HepG2 (cell line): ENCODE measurements around the gene MADD. TPM values are rescaled to one million over a fixed set of nuclear protein-coding genes. Genes with fewer than 3 reads are reported as not detected.
A peak's percentile ranks its signal among the peaks of the same experiment; 100 is the strongest.

Experiments used
- ATAC-seq: fragments of 200-7000 bp; cut with Tn5 transposase; 3 replicates; pipeline ENCODE4 v1.9.1; 2020; ENCODE audit warnings: mild to moderate bottlenecking, moderate library complexity
- BruUV-seq: library from RNA; stranded (reverse); fragments of 400-500 nt; replicated peaks from 2 replicates; lab custom pipeline; 2021; lab: Mats Ljungman, UMichigan
- CTCF ChIA-PET: fragments of 300-600 bp; formaldehyde crosslinking; extraction: SDS; loops from one replicate; lab custom pipeline; 2021; ENCODE audit warnings: low total read pairs, inconsistent platforms, low intra/inter-chr PET ratio; lab: Yijun Ruan, JAX
- POLR2A ChIA-PET: fragments of 350-600 bp; sonication (Branson Sonifier 250); formaldehyde crosslinking; loops from one replicate; lab custom pipeline; 2020; ENCODE audit warnings: antibody characterized with exemption, inconsistent platforms; lab: Yijun Ruan, JAX
- DNase-seq: peaks from one replicate; pipeline ENCODE4 v3.0.0-alpha.2; 2015; ENCODE audit warnings: low spot score
- FAIRE-seq: peaks from 3 replicates; lab custom pipeline; 2011; peaks lifted over from hg19 to GRCh38; lab: Jason Lieb, UNC
- H2AFZ ChIP-seq: one replicate; pipeline ENCODE4 v1.6.1; 2011; ENCODE audit warnings: low read length, inconsistent platforms
- H3K27ac ChIP-seq: fragments of 300-600 bp; 3 replicates; pipeline ENCODE4 v1.8.0; 2011; ENCODE audit warnings: mixed run types, mild to moderate bottlenecking, mixed read lengths, low read length, inconsistent platforms; ENCODE audit not compliant: insufficient read depth; ENCODE audit errors: extremely low read length
- H3K27me3 ChIP-seq, 2 experiments: fragments of 200-600 bp in 1 of 2; 2 replicates in 1 of 2; 3 replicates in 1 of 2; pipeline versions ENCODE4 v1.6.0 to v1.8.0; 2011; ENCODE audit warnings: low read length in 2 of 2, mild to moderate bottlenecking in 2 of 2, moderate library complexity in 2 of 2, inconsistent platforms in 1 of 2; ENCODE audit not compliant: insufficient read depth in 2 of 2, control insufficient read depth in 1 of 2
- H3K36me3 ChIP-seq, 2 experiments: fragments of 200-600 bp in 1 of 2; replicated peaks in 1 of 2; 2 replicates in 1 of 2; 3 replicates in 1 of 2; pipeline versions ENCODE4 v1.5.1 to v1.8.0; 2011; ENCODE audit warnings: low read length in 2 of 2, inconsistent platforms in 1 of 2; ENCODE audit not compliant: insufficient read depth in 2 of 2, control insufficient read depth in 1 of 2
- H3K4me1 ChIP-seq: 2 replicates; pipeline ENCODE4 v1.5.1; 2012; ENCODE audit warnings: low read length, inconsistent platforms; ENCODE audit not compliant: insufficient read depth
- H3K4me2 ChIP-seq: 2 replicates; pipeline ENCODE4 v1.6.0; 2011; ENCODE audit warnings: low read depth, low read length, inconsistent platforms
- H3K4me3 ChIP-seq, 3 experiments: fragments of 200-600 bp in 1 of 3; sonication (generic), shearing (Covaris generic) in 1 of 3; replicated peaks in 1 of 3; 2 replicates each; pipeline ENCODE4 v1.5.1; 2011 to 2016; ENCODE audit warnings: low read length in 3 of 3, inconsistent platforms in 2 of 3, low read depth in 2 of 3, mild to moderate bottlenecking in 2 of 3, control low read depth in 1 of 3, mixed read lengths in 1 of 3; ENCODE audit not compliant: insufficient read depth in 1 of 3
- H3K79me2 ChIP-seq: one replicate; pipeline ENCODE4 v1.6.1; 2011; ENCODE audit warnings: low read length, inconsistent platforms; ENCODE audit not compliant: insufficient read depth
- H3K9ac ChIP-seq: 2 replicates; pipeline ENCODE4 v1.6.0; 2011; ENCODE audit warnings: mild to moderate bottlenecking, low read depth, low read length, inconsistent platforms; ENCODE audit not compliant: insufficient read depth
- H3K9me3 ChIP-seq: 2 replicates; pipeline ENCODE4 v1.5.1; 2012; ENCODE audit warnings: mild to moderate bottlenecking, low read length
- H4K20me1 ChIP-seq: 2 replicates; pipeline ENCODE4 v1.6.0; 2011; ENCODE audit warnings: inconsistent platforms, mild to moderate bottlenecking, low read length, moderate library complexity; ENCODE audit not compliant: insufficient read depth
- AGO2 ChIP-seq: fragments of 200-400 bp; formaldehyde crosslinking; optimal IDR thresholded peaks from 2 replicates; pipeline ENCODE3; 2017; ENCODE audit warnings: mild to moderate bottlenecking, low read depth, low read length, moderate library complexity
- ATF7 ChIP-seq, 2 experiments: fragments of 450-650 bp in 1 of 2; sonication (generic) in 1 of 2; formaldehyde crosslinking in 1 of 2; IDR thresholded peaks; 2 replicates each; pipeline versions ENCODE4 v1.4.0 to v1.6.1; 2016 to 2020; ENCODE audit warnings: antibody characterized with exemption in 1 of 2, mild to moderate bottlenecking in 1 of 2, missing genetic modification reagents in 1 of 2
- FOXP1 ChIP-seq, 2 experiments: fragments of 450-650 bp in 1 of 2; IDR thresholded peaks; 2 replicates each; pipeline ENCODE4 v1.6.1; 2017 to 2018; ENCODE audit warnings: antibody characterized with exemption in 1 of 2
- HNRNPL ChIP-seq: fragments of 200-400 bp; formaldehyde crosslinking; IDR thresholded peaks from 2 replicates; pipeline ENCODE4 v1.6.1; 2017; ENCODE audit warnings: mild to moderate bottlenecking, low read depth, low read length
- MED13 ChIP-seq: sonication (generic); formaldehyde crosslinking; IDR thresholded peaks from 2 replicates; pipeline ENCODE4 v1.5.0; 2020; ENCODE audit warnings: missing genetic modification reagents
- PCBP1 ChIP-seq: fragments of 200-400 bp; formaldehyde crosslinking; IDR thresholded peaks from 2 replicates; pipeline ENCODE4 v1.6.1; 2017; ENCODE audit warnings: mild to moderate bottlenecking, low read depth, low read length, borderline replicate concordance
- RBM22 ChIP-seq: fragments of 200-400 bp; formaldehyde crosslinking; optimal IDR thresholded peaks from 2 replicates; pipeline ENCODE3; 2017; ENCODE audit warnings: mild to moderate bottlenecking, low read length, moderate library complexity
- ZFP90 ChIP-seq: sonication (generic); formaldehyde crosslinking; IDR thresholded peaks from 2 replicates; pipeline ENCODE4 v1.8.0; 2022; ENCODE audit warnings: missing genetic modification reagents, mild to moderate bottlenecking, inconsistent platforms, borderline replicate concordance
- WGBS: methylation state at CpG from one replicate; pipeline ENCODE4 v1.1.6; 2017; ENCODE audit warnings: low lambda C conversion rate; 5-methylcytosine and 5-hydroxymethylcytosine counted together
- in situ Hi-C: cut with HindIII; loops from 2 replicates; pipeline ENCODE4 v1.10.0; 2017; ENCODE audit warnings: low pct_unique_long_range_greater_than_20kb; ENCODE audit not compliant: extremely low pct_ligation_motif_present
- intact Hi-C: fragments of 100-400 bp; cut with micrococcal nuclease; formaldehyde crosslinking; loops from one replicate; pipeline ENCODE4 v1.10.0; 2022; ENCODE audit not compliant: unreplicated experiment
- polyA plus RNA-seq, 8 experiments: library from polyadenylated mRNA; depleted of rRNA in 3 of 8; stranded (reverse) in 7 of 8; unstranded in 1 of 8; fragments of >200 nt; fragmentation: Illumina TruSeq in 4 of 8; extraction: Trizol in 4 of 8; gene quantifications; 2 replicates each; pipeline versions ENCODE4 v1.2.1 to v1.2.3, GENCODE V29; 2011 to 2016; ENCODE audit warnings: low read depth in 4 of 8, missing spikeins in 1 of 8, mixed read lengths in 1 of 8; ENCODE audit not compliant: insufficient read depth in 1 of 8
- total RNA-seq, 5 experiments: library from RNA; depleted of rRNA; stranded (reverse); fragments of >200 nt; fragmentation: Illumina TruSeq; extraction: Trizol; gene quantifications; 2 replicates each; pipeline ENCODE4 v1.2.3, GENCODE V29; 2016; ENCODE audit warnings: low read depth in 1 of 5
- TF ChIP-seq, protein P1 (sequence below): IDR thresholded peaks from 2 replicates; pipeline ENCODE4 v1.6.1; 2016; ENCODE audit warnings: missing genetic modification reagents, missing compliant biosample characterization

Gene MADD
- total and polyA plus RNA-seq, 2 of the 13 experiments (the other 11 are each of a cell fraction or from before 2014, with no cell fraction given), result 18.0 to 29.2 TPM

- CTCF ChIA-PET, result interaction anchor here (0.7 kb wide), 1 partner anchor 25 kb away, joined by 3 read pairs; no protein-coding TSS in a partner anchor
- POLR2A ChIA-PET, result no interaction called here
- peak; percentile 19; the same call in 2 of the 3 replicates for ATAC-seq
These were observed 60.3 kb downstream of the MADD start for GRCh38 chr11:47329987-47330931.

DNA sequence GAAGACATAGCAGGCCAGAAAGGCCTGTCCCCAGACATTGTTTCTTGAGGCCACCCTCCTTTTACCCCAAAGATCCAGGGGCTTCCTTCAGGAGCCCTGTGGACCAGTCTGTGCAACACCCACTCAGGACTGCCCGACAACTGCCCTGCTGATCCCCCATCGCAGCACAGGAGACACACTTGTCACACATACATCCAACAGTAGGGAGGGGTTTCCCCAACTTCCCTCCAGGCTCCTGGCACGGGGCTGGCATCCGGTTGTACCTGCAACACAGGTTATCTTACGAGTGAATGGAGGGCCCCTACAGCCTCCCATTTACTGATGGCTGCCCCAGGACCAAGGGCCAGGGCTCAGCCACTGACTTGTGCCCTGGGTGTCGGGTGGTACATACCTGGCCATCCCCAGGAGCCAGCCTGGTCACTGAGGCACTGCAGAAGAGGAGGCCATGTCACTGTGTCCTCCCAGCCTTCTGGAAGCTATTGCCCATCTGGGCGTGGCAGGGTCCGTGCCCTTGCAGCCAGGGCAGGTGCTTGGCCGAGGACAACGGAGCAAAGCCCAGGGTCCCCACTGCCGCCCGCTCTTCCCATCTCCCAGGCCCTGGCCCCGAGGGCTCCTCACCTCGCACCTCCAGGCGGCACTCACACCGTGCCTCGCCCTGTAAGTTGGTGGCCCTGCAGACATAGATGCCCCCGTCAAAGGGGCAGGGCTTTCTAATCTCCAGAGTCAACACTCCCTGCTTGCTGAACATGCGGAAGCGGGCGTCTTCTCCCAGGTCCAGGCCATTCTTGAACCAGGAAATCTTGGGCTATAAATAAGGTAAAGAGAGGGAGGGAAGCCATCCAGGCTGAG lies 61.7 kb downstream of the MADD start:
- H3K79me2 ChIP-seq, result no peaks in the 10 kb centered on the region
- no peaks in the 10 kb centered on the region for H3K27me3 ChIP-seq
- DNase-seq (no peak), FAIRE-seq (no peak), ATAC-seq (peak; percentile 5; the same call in 2 of the 3 replicates)
- no peak overlapping the region for H2AFZ ChIP-seq
- H3K4me3 ChIP-seq, result no peak overlapping the region
- H4K20me1 ChIP-seq, result no peaks in the 10 kb centered on the region
- TF ChIP-seq ZFP90 (CRISPR knock-in tag), result no peak
- no peak for TF ChIP-seq PCBP1
- TF ChIP-seq HNRNPL, result no peak
- TF ChIP-seq FOXP1 (IDR thresholded peaks at IDR 0.05), result no peak
- TF ChIP-seq FOXP1 (CRISPR knock-in tag; IDR thresholded peaks at IDR 0.05), result no peak
- TF ChIP-seq, protein P1, sequence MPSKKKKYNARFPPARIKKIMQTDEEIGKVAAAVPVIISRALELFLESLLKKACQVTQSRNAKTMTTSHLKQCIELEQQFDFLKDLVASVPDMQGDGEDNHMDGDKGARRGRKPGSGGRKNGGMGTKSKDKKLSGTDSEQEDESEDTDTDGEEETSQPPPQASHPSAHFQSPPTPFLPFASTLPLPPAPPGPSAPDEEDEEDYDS (CRISPR knock-in tag), result no peak
- no peak for TF ChIP-seq MED13 (CRISPR knock-in tag)
- POLR2A ChIA-PET, result no interaction called here
- H3K9ac ChIP-seq, result no peak overlapping the region
- intact Hi-C loops (no loop called here), in situ Hi-C loops (no loop called here)
- no peaks in the 10 kb centered on the region for H3K9me3 ChIP-seq
- H3K36me3 ChIP-seq, result peaks cover 10 to 29% of the 10 kb centered on the region in 2 experiments
- no peak overlapping the region for H3K27ac ChIP-seq
- CTCF ChIA-PET, result no interaction called here
- WGBS, result 86% methylated on average over 15 of the region's 21 CpGs
- BruUV-seq, result no TSS peak
- H3K4me2 ChIP-seq, result no peak overlapping the region
- no peaks in the 10 kb centered on the region for H3K4me1 ChIP-seq

More at GRCh38 chr11:47329987-47330931, 60.3 kb downstream of the MADD start:
- Histone ChIP-seq H3K9me3 (no peaks in the 10 kb centered on the region), H3K36me3 (peaks cover 10 to 43% of the 10 kb centered on the region in 2 experiments), H3K9ac (no peak overlapping the region), H2AFZ (no peak overlapping the region), H3K4me1 (no peaks in the 10 kb centered on the region), H3K27ac (no peak overlapping the region), H3K27me3 (no peaks in the 10 kb centered on the region), H4K20me1 (no peaks in the 10 kb centered on the region), H3K4me2 (no peak overlapping the region), H3K4me3 (no peak overlapping the region), H3K79me2 (no peaks in the 10 kb centered on the region)
- FAIRE-seq (no peak), DNase-seq (no peak)
- in situ Hi-C loops (no loop called here), intact Hi-C loops (no loop called here)
- BruUV-seq, result no TSS peak
- 87% methylated on average over 9 of the region's 16 CpGs for WGBS
- TF ChIP-seq ATF7 (IDR thresholded peaks at IDR 0.05), result peak; percentile 34; the same call in 1 of the 2 replicates
- no peak for TF ChIP-seq ATF7 (CRISPR knock-in tag; IDR thresholded peaks at IDR 0.05)
- TF ChIP-seq AGO2, result peak; percentile 20
- TF ChIP-seq RBM22, result no peak
